A673 (cell line): ENCODE measurements around the gene LHX4. TPM values are rescaled to one million over a fixed set of nuclear protein-coding genes. Genes with fewer than 3 reads are reported as not detected.
A peak's percentile ranks its signal among the peaks of the same experiment; 100 is the strongest.

Source experiments
- BruUV-seq: library from RNA; stranded (reverse); fragments of 400-500 nt; replicated peaks from 2 replicates; lab custom pipeline; 2021; lab: Mats Ljungman, UMichigan
- CTCF ChIA-PET: fragments of 300-600 bp; sonication (Branson Sonifier 250); formaldehyde crosslinking; loops from one replicate; lab custom pipeline; 2022; ENCODE audit warnings: antibody characterized with exemption; lab: Charles Lee
- POLR2A ChIA-PET: fragments of 300-600 bp; sonication (Branson Sonifier 250); formaldehyde crosslinking; loops from one replicate; lab custom pipeline; 2022; ENCODE audit warnings: antibody characterized with exemption; ENCODE audit not compliant: low non-redundant PET; lab: Charles Lee
- DNase-seq: peaks from one replicate; pipeline ENCODE4 v3.0.0-alpha.2; 2015; ENCODE audit warnings: low spot score
- H3K27ac ChIP-seq: fragments of 200-600 bp; sonication (generic); 2 replicates; pipeline ENCODE4 v1.5.1; 2016; ENCODE audit warnings: mixed run types, low read depth, mild to moderate bottlenecking, mixed read lengths, antibody characterized with exemption, low read length; ENCODE audit not compliant: poor library complexity, severe bottlenecking
- H3K27me3 ChIP-seq: fragments of 200-600 bp; sonication (generic); replicated peaks from 2 replicates; pipeline ENCODE4 v1.6.1; 2017; ENCODE audit warnings: mixed run types, low read depth, mild to moderate bottlenecking, mixed read lengths, antibody characterized with exemption, low read length; ENCODE audit not compliant: insufficient read depth, poor library complexity
- H3K36me3 ChIP-seq: fragments of 200-600 bp; sonication (generic); 2 replicates; pipeline ENCODE4 v1.6.1; 2016; ENCODE audit warnings: mixed run types, mild to moderate bottlenecking, mixed read lengths, antibody characterized with exemption, low read length; ENCODE audit not compliant: insufficient read depth, poor library complexity, severe bottlenecking
- H3K4me1 ChIP-seq: fragments of 200-600 bp; sonication (generic); 2 replicates; pipeline ENCODE4 v1.6.1; 2017; ENCODE audit warnings: mixed run types, mild to moderate bottlenecking, mixed read lengths, antibody characterized with exemption, low read length; ENCODE audit not compliant: insufficient read depth, poor library complexity, severe bottlenecking
- H3K4me3 ChIP-seq: fragments of 200-600 bp; sonication (generic); 2 replicates; pipeline ENCODE4 v1.5.1; 2016; ENCODE audit warnings: low read depth, mixed run types, mild to moderate bottlenecking, mixed read lengths, low read length; ENCODE audit not compliant: poor library complexity, severe bottlenecking
- H3K9me3 ChIP-seq: fragments of 200-600 bp; sonication (generic); 2 replicates; pipeline ENCODE4 v1.6.1; 2016; ENCODE audit warnings: mixed run types, low read depth, mild to moderate bottlenecking, mixed read lengths, antibody characterized with exemption, low read length; ENCODE audit not compliant: poor library complexity, severe bottlenecking
- CTCF ChIP-seq: fragments of 300-800, 200-600 bp; sonication (generic); conservative IDR thresholded peaks from 2 replicates; pipeline ENCODE4 v1.5.1; 2017; ENCODE audit warnings: low read depth, mild to moderate bottlenecking, antibody characterized with exemption, low read length, moderate library complexity, mixed read lengths
- EZH2 ChIP-seq: fragments of 200-600 bp; sonication (generic); IDR thresholded peaks from 2 replicates; pipeline ENCODE4 v1.6.1; 2017; ENCODE audit warnings: borderline replicate concordance, low read depth, mild to moderate bottlenecking, mixed read lengths, antibody characterized with exemption, low read length; ENCODE audit not compliant: poor library complexity, severe bottlenecking
- intact Hi-C: fragments of 100-400 bp; cut with micrococcal nuclease; formaldehyde crosslinking; loops from one replicate; pipeline ENCODE4 v1.10.0; 2022; ENCODE audit not compliant: unreplicated experiment
- total RNA-seq: library from RNA; stranded (reverse); gene quantifications from 2 replicates; pipeline ENCODE4 v1.2.3, GENCODE V29; 2021

The LHX4 gene
- total RNA-seq, 1 experiment from 2014 or later: not detected

GRCh38 chr1:180198196-180198595, 31.9 kb upstream of the LHX4 start:
- no peaks in the 10 kb centered on the region for H3K4me1 ChIP-seq
- H3K27me3 ChIP-seq: no peaks in the 10 kb centered on the region
- POLR2A ChIA-PET: no interaction called here
- DNase-seq: peak; percentile 25
- H3K27ac ChIP-seq: no peak overlapping the region
- no peak for TF ChIP-seq EZH2
- no peak for TF ChIP-seq CTCF
- H3K4me3 ChIP-seq: no peak overlapping the region
- no TSS peak for BruUV-seq
- intact Hi-C loops: no loop called here
- H3K9me3 ChIP-seq: no peaks in the 10 kb centered on the region
- CTCF ChIA-PET: interaction anchor here (1.1 kb wide), 1 partner anchor 17 kb away, joined by 4 read pairs; no protein-coding TSS in a partner anchor
- H3K36me3 ChIP-seq: no peaks in the 10 kb centered on the region

- Histone ChIP-seq H3K4me1 (no peaks in the 10 kb centered on the region), H3K9me3 (no peaks in the 10 kb centered on the region), H3K36me3 (no peaks in the 10 kb centered on the region), H3K4me3 (no peak overlapping the region), H3K27ac (no peak overlapping the region), H3K27me3 (no peaks in the 10 kb centered on the region)
- ChIA-PET CTCF (interaction anchor here (1.1 kb wide), 1 partner anchor 18 kb away, joined by 4 read pairs; no protein-coding TSS in a partner anchor), POLR2A (no interaction called here)
- intact Hi-C loops: no loop called here
- no peak for DNase-seq
- TF ChIP-seq EZH2 (no peak), CTCF (no peak)
- BruUV-seq: no TSS peak
Measured at GRCh38 chr1:180198611-180199010, 31.5 kb upstream of the LHX4 start.

GRCh38 chr1:180199018-180199417, 31.0 kb upstream of the LHX4 start:
- Histone ChIP-seq H3K9me3 (no peaks in the 10 kb centered on the region), H3K4me3 (no peak overlapping the region), H3K4me1 (no peaks in the 10 kb centered on the region), H3K27me3 (no peaks in the 10 kb centered on the region), H3K27ac (no peak overlapping the region), H3K36me3 (no peaks in the 10 kb centered on the region)
- no TSS peak for BruUV-seq
- intact Hi-C loops: no loop called here
- ChIA-PET CTCF (no interaction called here), POLR2A (no interaction called here)
- TF ChIP-seq EZH2 (no peak), CTCF (no peak)
- no peak for DNase-seq
